Cardiac muscle cell (in vitro differentiated cells and primary cell): ENCODE data around the gene LCP1. TPM values are rescaled to one million over a fixed set of nuclear protein-coding genes. Genes with fewer than 3 reads are reported as not detected.

Source experiments
- DNase-seq, 2 donors: peaks; one replicate each; pipeline versions ENCODE4 v3.0.0 to v3.0.0-alpha.2; 2010 to 2017; ENCODE audit warnings: low read depth in 1 of 2, low spot score in 1 of 2
- H3K27ac ChIP-seq: fragments of 200-600 bp; sonication (generic); 2 replicates; pipeline ENCODE4 v1.5.1; 2016
- H3K27me3 ChIP-seq: fragments of 200-600 bp; sonication (generic); 2 replicates; pipeline ENCODE4 v1.6.0; 2016; ENCODE audit warnings: control low read depth
- H3K36me3 ChIP-seq: fragments of 200-600 bp; sonication (generic); 2 replicates; pipeline ENCODE4 v1.5.1; 2016; ENCODE audit warnings: control low read depth
- H3K4me1 ChIP-seq: fragments of 200-600 bp; sonication (generic); 2 replicates; pipeline ENCODE4 v1.8.1; 2017; ENCODE audit warnings: low read depth, mild to moderate bottlenecking, mixed run types
- H3K4me3 ChIP-seq: fragments of 200-600 bp; sonication (generic); 2 replicates; pipeline ENCODE4 v1.5.1; 2016; ENCODE audit warnings: mild to moderate bottlenecking
- H3K9me3 ChIP-seq: fragments of 200-600 bp; sonication (generic); 2 replicates; pipeline ENCODE4 v1.5.1; 2017; ENCODE audit warnings: low read depth, mild to moderate bottlenecking, control low read depth
- CTCF ChIP-seq: IDR thresholded peaks from 2 replicates; pipeline ENCODE4 v1.5.1; 2012; ENCODE audit warnings: low read depth, mild to moderate bottlenecking, low read length
- polyA plus RNA-seq: library from polyadenylated mRNA; unstranded; fragments of >200 nt; fragmentation: Nextera tagmentation; extraction: Ambion mirVana; gene quantifications from 2 replicates; pipeline ENCODE4 v1.2.1, GENCODE V29; 2016
- total RNA-seq: library from RNA; depleted of rRNA; stranded (reverse); fragments of >200 nt; gene quantifications from 2 replicates; pipeline ENCODE4 v1.2.3, GENCODE V29; 2016

The LCP1 gene
- total and polyA plus RNA-seq, 2 experiments from 2014 or later, result 2.0 to 4.8 TPM

- DNase-seq, result no peak
- TF ChIP-seq CTCF, result no peak
- Histone ChIP-seq H3K36me3 (no peaks in the 10 kb centered on the region), H3K4me3 (no peak overlapping the region), H3K27ac (no peak overlapping the region), H3K4me1 (peaks cover 8% of the 10 kb centered on the region), H3K27me3 (no peaks in the 10 kb centered on the region), H3K9me3 (no peaks in the 10 kb centered on the region)
These were observed 8.3 kb downstream of the LCP1 start for GRCh38 chr13:46173656-46174055.

GRCh38 chr13:46172531-46172991 lies 9.4 kb downstream of the LCP1 start:
- H3K27ac ChIP-seq, result no peak overlapping the region
- H3K4me1 ChIP-seq, result peaks cover 11% of the 10 kb centered on the region
- H3K4me3 ChIP-seq, result no peak overlapping the region
- no peaks in the 10 kb centered on the region for H3K9me3 ChIP-seq
- no peak for DNase-seq
- TF ChIP-seq CTCF, result no peak
- H3K27me3 ChIP-seq, result no peaks in the 10 kb centered on the region
- no peaks in the 10 kb centered on the region for H3K36me3 ChIP-seq

GRCh38 chr13:46171739-46172138 lies 10.2 kb downstream of the LCP1 start:
- Histone ChIP-seq H3K4me3 (no peak overlapping the region), H3K4me1 (peaks cover 11% of the 10 kb centered on the region), H3K27me3 (no peaks in the 10 kb centered on the region), H3K9me3 (no peaks in the 10 kb centered on the region), H3K36me3 (no peaks in the 10 kb centered on the region), H3K27ac (no peak overlapping the region)
- no peak for TF ChIP-seq CTCF
- no peak for DNase-seq

GRCh38 chr13:46171217-46171616 lies 10.8 kb downstream of the LCP1 start:
- Histone ChIP-seq H3K4me3 (no peak overlapping the region), H3K4me1 (peaks cover 11% of the 10 kb centered on the region), H3K27me3 (no peaks in the 10 kb centered on the region), H3K36me3 (no peaks in the 10 kb centered on the region), H3K27ac (no peak overlapping the region), H3K9me3 (no peaks in the 10 kb centered on the region)
- no peak for TF ChIP-seq CTCF
- DNase-seq, result no peak

- Histone ChIP-seq H3K4me3 (no peak overlapping the region), H3K27me3 (no peaks in the 10 kb centered on the region), H3K36me3 (no peaks in the 10 kb centered on the region), H3K9me3 (no peaks in the 10 kb centered on the region), H3K27ac (peak overlapping the region; percentile 26), H3K4me1 (peaks cover 11% of the 10 kb centered on the region)
- TF ChIP-seq CTCF, result no peak
- DNase-seq, result peak; percentile 8 to 69
These were observed 11.3 kb downstream of the LCP1 start for GRCh38 chr13:46170687-46171086.

GRCh38 chr13:46170268-46170667 lies 11.7 kb downstream of the LCP1 start:
- no peaks in the 10 kb centered on the region for H3K9me3 ChIP-seq
- no peaks in the 10 kb centered on the region for H3K36me3 ChIP-seq
- H3K27me3 ChIP-seq, result no peaks in the 10 kb centered on the region
- H3K4me1 ChIP-seq, result peaks cover 11% of the 10 kb centered on the region
- peak in 1 of 2 donors; percentile 5 for DNase-seq
- no peak overlapping the region for H3K4me3 ChIP-seq
- TF ChIP-seq CTCF, result no peak
- H3K27ac ChIP-seq, result peak overlapping the region; percentile 26
